Measurements from ENCODE around the gene FAM170A.
A peak's percentile ranks its signal among the peaks of the same experiment; 100 is the strongest.

Gene FAM170A, protein sequence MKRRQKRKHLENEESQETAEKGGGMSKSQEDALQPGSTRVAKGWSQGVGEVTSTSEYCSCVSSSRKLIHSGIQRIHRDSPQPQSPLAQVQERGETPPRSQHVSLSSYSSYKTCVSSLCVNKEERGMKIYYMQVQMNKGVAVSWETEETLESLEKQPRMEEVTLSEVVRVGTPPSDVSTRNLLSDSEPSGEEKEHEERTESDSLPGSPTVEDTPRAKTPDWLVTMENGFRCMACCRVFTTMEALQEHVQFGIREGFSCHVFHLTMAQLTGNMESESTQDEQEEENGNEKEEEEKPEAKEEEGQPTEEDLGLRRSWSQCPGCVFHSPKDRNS

DNA sequence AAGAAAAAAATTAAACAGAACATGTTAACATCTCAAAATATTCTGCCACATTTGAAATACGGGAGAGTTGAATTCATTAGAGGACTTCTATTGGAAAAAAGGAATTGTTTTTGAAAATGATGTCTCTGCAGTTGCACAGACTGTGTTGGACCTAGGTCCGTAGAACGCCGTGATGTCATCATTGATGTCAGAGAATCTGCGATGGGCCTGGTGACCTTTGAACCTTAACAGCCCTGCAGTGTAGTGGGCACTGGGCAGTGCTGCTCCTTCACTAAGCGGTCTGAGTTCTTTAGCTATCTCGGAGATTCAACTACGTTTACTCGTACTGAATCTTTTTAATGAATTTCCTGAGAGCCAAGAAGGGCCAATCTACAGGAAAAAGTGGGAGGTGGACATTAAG, at the start of gene FAM170A:
Gene FAM170A, plus strand, starts transcription at position 220 of the 400 bp plus-strand sequence. CDS start 211 bp downstream, outside the sequence.
- no peak for DNase-seq (ENCODE audit: low spot score)

DNA sequence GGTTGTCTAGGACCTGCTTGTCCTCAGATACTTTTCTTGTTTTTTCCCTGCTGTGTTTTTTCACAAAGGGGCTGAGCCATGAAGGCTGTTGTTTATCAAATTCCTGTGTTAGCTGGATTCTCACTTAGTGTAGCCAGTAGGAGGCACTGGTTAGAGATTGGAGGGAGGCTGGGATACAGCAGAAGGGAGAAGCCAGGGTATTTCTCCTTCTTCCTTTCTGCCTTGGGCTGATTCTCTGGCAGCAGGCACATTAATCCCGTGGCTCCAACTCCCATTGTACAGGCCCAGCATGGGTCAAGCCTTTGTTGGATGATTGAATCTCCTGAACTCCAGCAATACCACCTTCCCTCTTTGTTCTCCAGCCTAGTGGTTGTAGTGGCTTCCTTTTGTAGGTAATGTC, 46.4 kb upstream of the FAM170A start:
- no peak for DNase-seq (ENCODE audit: low spot score)

DNA sequence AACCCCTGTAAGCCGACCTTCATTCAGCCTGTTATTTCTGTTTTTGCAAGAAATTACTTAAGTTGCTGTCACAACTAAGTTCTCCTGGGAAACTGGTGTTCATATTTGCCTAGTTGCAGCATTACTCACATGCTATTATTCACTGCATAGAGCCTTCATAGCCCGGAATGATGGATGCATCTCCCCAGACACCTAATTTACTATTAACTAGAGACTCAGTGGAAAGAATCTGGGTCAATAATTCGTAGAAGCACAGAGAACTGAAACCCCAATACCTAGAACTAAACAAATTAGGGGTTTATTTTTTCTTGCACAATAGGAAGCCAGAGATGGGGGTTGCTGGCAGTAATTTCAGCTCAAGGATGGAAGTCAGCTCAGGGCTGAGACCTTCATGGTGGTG, 45.7 kb upstream of the FAM170A start:
- peak; percentile 10 for DNase-seq (ENCODE audit: low spot score)

DNA sequence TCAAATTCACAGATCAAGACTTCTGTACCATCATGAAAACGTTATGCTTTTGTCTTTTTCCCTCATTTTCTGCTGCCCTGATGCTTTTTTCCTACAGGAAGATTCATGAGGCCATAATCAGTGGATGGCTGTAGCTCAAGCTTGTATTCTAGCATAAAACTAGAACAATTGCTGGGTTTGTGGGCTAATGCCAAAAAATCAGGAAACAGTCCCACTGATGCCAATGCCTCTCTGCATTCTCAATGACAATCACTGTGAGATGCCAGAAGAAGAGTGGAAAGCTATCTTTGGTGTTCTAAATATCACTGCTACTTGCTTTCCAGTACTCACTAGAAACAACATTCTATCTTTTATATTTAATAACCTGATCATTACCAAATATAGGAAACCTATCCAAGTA, 33.3 kb upstream of the FAM170A start:
- DNase-seq (ENCODE audit: low spot score), result no peak

DNA sequence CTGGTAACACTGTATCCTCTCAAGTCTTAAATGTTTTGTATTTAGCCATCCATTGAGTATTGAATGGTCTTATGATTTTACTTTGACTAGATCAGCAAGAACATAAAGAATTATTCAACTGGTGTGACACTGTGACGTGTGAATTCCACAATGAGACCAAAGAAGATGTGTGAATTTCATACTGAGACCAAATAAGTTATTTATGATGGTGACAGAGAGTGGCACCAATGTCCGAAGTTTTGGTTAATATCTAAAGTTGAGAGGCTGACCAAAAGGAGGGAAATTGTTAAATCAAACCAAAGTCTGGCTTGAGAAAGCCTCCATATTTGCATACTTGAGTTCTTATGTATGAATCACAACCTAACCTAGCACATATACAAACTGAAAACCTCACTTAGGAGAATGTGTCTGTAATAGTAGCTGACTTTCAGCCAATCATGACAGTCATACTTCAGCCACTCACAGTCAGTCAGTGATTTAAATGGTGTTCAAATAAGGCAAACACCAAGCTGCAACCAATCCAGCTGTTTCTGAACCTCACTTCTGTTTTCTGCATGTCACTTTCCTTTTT, 31.5 kb upstream of the FAM170A start:
- peak; percentile 1 for DNase-seq (ENCODE audit: low spot score)

DNA sequence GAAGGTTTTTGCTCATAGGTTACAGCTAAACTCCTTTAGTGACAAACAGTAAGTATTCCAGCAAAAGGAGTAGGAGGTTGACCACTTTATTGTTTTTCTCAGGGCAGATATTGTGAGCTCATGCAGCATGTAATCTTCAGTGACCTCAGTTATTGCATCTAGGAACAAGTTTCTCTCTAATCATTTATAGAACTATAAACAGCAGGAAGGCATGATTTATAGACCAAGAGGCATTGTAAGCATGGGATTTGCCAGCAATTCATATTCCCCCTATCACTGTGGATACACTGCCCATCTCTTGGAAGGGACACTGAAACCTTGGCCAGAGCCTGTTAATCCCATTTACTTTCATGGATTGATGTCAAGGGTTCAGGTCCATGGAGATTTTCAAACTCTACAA, 15.4 kb upstream of the FAM170A start:
- no peak for DNase-seq (ENCODE audit: low spot score)

DNA sequence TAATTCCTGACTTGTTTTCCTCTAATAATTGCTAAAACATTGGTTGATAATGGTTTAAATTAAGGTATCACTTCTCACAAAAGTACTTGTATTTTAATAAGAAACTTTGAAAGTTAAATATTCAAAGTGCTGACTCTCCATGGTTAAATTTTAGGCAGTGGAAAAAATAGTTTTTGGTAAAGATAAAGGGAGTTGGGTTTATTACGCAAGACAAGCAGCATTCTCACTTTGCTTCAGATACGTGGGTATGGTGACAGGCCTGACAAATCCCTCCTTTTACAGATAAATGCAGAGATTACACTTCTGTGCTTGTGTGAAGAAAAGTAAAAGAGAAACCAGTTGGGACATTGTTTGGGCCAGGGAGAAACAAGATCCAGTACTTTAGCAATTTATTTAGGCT, 14.5 kb upstream of the FAM170A start:
- DNase-seq (ENCODE audit: low spot score), result no peak

DNA sequence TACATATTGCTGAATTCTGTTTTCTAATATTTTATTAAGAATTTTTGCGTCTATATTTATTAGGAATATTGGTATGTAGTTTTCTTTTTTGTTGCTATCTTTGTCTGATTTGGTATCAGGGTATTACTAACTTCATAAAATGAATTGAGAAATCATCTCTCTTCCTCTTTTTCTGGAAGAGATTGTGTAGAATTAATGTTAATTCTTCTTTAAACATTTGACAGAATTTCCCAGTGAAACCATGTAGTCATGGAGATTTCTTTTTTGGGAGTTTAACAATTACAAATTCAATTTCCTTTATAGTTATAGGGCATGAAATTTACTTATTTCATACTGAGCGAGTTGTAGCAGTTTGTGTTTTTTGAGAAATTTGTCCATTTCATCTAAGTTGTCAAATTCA, 3.3 kb upstream of the FAM170A start:
- DNase-seq (ENCODE audit: low spot score), result no peak

DNA sequence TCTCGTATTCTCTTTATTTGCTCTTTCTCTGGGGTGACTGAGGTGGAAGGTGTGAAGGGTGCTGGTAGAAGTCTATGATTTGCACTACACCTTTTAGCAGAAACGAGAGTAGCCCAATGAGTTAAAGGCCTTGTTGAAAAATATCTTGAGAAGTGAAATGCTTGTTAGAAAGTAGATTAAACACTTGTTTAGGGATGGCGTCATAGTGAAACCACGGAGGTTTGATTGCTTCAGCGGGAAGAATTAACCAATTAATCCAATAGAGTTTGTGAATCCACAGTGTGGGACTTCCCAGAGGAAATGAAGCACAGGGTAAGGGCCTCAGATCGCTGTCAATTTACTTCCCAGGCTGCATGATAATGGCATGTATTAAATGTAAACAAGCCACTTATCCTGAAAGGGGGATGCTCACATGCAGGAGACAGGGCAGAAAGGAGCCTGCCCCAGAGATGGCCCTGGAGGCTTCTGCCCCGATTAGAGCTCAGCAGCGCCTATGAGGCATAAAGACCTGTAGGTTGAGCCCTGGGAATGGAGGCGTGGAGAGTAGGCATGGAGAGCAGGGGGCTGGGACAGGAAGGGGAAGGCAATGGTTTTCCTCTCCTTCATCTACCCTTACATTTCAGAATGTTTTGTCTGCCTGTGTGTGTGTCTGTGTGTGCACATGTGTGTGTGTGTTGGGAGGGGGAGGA, 1.5 kb downstream of the FAM170A start:
- DNase-seq (ENCODE audit: low spot score), result no peak

DNA sequence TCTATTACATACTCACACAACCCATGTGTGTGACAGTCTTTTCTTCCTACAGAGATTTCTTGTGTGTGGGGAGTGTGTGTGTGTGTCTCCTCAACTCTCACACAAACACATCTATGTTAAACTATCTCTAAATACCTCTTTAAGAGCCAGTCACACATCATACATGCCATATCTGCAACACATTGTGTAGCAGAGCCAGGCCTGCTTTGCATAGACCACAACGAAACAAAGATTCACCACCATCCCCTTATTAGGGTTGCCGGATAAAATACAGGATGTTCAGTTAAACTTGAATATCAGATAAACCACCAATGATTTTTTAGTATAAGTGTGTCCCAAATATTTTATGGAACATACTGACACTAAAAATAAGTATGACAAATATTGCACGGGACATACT, 2.3 kb downstream of the FAM170A start:
- no peak for DNase-seq (ENCODE audit: low spot score)

DNA sequence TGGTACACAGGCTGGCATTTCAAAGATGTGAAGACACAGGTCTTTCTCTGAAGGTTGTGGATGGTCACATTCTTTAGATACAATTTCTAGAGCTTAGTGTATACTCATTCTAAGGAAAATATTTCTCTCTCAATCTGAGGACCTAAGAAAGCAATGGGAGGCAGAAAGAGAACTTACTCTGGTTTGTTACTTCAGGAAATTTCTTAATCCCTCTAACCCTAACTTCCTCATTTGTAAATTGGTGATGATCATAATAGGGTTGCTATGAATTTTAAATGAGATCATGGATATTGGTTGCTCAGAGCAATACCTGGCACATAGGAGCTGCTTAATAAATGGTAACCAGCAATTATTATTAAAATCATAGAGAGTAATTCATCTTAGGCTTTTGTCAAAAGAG, 22.1 kb downstream of the FAM170A start:
- no peak for DNase-seq (ENCODE audit: low spot score)

DNA sequence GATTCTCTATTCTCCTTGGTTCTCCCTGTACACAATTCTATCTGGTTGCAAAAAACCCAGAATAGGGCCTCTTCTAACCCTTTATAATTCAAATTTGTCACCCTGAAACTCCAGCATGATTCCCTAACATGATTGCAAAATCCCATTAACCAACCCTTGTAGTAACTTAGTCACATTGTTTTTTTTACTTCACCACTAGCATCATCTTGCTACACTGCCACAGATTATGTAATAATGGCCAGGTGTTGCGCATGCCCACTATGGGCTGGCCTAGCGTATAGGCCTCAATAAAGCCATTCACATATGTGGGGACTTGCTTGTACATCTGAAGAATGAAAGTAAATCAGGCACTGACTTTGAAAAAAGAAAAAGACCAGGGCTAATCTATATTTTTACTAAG, 25.7 kb downstream of the FAM170A start:
- DNase-seq (ENCODE audit: low spot score), result peak; percentile 7

DNA sequence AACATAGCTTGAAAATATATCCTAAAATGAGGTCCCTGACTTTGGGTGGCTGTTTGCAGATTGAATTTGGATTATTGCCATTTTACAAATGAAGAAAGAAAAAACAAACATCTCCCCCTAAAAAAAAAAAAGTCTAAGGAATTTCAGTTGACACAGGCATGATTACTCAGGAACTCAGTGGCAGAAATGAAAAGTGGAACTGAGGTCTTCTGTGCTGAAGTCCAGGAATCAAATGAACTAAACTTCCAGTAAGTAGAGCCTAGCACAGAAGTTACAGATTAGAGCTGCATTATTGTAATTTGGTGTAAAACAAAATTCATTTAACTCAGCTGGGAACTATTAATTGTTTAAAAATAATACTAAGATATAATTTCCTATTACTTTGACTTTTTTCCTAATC, 26.7 kb downstream of the FAM170A start:
- no peak for DNase-seq (ENCODE audit: low spot score)

DNA sequence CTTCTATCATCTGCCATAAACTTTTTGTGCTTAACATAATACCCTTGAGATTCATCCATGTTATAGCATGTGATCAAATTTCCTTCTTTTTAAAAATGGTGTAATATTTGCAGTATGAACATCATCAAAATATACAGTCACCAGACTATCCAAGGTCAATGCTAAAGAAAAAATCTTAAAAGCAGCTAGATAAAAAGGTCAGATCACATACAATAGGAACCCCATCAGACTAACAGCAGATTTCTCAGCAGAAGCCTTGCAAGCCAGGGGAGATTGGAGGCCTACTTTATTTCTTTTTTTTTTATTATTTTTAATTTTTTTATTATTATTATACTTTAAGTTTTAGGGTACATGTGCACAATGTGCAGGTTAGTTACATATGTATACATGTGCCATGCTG, 37.2 kb downstream of the FAM170A start:
- no peak for DNase-seq (ENCODE audit: low spot score)

DNA sequence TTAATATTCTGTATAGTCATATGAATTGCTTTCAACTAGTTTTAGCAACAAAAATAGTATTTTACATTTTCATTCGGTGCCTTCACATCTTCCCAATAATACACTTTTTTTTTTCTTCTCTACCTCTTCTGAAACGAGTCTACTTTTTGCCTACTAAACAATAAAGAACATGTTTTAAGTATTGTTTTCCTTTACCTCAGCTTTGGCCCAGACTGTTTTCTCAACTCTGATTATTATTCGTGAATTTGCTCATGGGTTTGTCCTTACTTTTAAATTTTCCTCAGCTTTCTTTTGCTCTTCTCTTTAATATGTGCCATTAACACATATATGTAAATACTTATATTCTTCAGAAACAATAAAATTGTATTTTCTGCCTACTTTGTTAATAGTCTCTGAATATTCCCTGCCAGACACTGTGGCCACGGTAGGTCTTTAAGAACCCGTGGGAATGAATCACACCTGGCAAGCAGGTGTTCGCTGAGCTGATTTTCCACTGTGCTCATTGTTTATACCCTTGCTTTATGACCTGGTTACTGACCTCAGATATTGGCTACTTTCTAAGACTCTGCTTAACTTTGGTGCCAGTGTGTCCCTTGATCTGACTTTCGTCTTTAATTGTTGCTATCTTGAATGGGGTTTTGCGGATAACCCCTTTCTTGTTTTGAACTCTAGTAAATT, 49.1 kb downstream of the FAM170A start:
- no peak for DNase-seq (ENCODE audit: low spot score)

DNA sequence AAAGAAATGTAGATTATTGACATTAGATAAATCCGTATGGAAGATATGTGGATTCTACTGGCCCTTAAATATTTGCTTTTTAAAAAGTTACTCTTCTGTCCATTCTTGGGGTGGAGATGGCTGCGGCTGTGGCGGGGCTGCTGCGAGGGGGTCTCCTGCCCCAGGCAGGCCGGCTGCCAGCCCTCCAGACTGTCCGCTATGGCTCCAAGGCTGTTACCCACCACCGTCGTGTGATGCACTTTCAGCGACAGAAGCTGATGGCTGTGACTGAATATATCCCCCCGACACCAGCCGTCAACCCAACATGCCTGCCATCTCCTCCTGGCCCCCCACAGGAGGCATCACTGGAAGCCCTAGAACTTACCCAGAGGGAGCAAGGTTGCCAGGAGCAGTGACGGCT, 50.7 kb downstream of the FAM170A start:
- DNase-seq (ENCODE audit: low spot score), result no peak

DNA sequence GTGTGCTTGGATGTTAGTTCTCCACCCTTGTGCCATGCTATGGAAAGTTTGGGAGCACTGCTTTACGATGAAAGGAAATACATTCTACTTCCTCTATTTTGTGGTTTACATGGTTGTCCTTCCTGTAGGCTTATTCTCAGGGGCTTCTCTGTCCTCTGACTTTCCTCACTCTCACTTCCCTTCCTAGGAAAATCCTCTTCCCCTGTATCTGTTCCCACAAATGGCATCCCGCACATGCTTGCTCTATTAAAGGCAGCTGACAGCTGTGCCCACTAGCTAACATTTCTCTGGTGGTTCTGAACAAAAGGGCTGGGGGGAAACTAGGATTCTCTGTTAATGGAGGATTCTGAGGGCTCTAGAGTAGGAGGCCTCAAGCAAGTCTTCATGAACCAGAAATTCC, 52.4 kb downstream of the FAM170A start:
- no peak for DNase-seq (ENCODE audit: low spot score)

DNA sequence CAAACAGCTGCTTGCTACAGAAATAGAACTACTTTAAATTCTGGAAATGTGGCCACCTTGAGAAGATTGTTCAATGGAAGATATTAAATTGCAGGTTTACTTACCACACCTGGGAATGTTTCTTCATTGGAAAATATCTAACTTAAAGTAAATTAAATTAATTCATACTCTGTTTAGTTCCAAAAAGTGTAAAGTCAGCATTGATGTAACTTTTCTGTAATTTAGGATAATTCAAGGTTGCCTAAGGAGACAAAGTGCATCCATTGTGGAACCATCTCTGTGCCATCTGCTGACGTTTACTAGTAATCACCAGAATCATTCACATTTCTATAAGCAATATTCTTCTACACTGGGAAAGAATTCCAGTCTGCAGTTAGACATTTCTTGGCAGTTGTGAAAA, 53.0 kb downstream of the FAM170A start:
- no peak for DNase-seq (ENCODE audit: low spot score)
